SK-N-SH treated with all-trans-retinoic acid at 6 μM for 48 hours (cell line): ENCODE data around the gene TPK1.

ENCODE experiments used
- TCF4 ChIP-seq: fragments of 250-450 bp; sonication (Bioruptor Pico); IDR thresholded peaks from 2 replicates; pipeline ENCODE4 v1.8.0; 2021; ENCODE audit warnings: mild to moderate bottlenecking, moderate library complexity, borderline replicate concordance
- ZNF70 ChIP-seq: fragments of 450-650 bp; formaldehyde crosslinking; IDR thresholded peaks from 2 replicates; pipeline ENCODE4 v1.5.0; 2020; ENCODE audit warnings: mild to moderate bottlenecking, moderate library complexity

DNA sequence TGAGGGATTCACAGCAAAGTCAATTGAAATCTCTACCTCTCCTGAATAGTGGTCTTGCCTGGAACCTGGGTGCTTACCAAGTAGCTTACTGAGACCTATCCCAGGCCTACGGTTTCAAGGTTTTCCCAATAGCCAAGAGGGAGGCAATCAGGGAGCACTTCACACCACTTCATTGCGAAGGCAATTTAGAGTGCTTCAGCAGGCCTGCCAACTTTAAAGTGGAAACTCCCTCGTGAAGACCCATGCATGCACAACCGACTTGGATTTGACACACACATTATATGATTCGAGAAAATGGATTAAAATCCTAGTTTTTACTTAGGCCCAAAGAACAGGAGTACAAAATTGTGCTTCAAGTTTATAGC, 380.8 kb downstream of the TPK1 start:
- TF ChIP-seq ZNF70 (CRISPR knock-in tag) (no peak), TCF4 (CRISPR knock-in tag) (no peak)
